SJCRH30 (cell line): Measurements from ENCODE around the gene KDM6A. TPM values are rescaled to one million over a fixed set of nuclear protein-coding genes. Genes with fewer than 3 reads are reported as not detected.
A peak's percentile ranks its signal among the peaks of the same experiment; 100 is the strongest.
"Not testable (repeated sequence)": the region's sequence is repeated elsewhere in the genome, so short reads cannot be mapped to it uniquely, and the experiment has no call there.

Experiments
- DNase-seq, 2 experiments: peaks; one replicate each; pipeline ENCODE4 v3.0.0-alpha.2; 2015 to 2020
- H3K27ac ChIP-seq: fragments of 250-450 bp; sonication (Bioruptor Pico); 2 replicates; pipeline ENCODE4 v1.5.1; 2020; ENCODE audit warnings: mild to moderate bottlenecking, moderate library complexity
- H3K27me3 ChIP-seq: fragments of 250-450 bp; sonication (Bioruptor Pico); 2 replicates; pipeline ENCODE4 v1.5.1; 2020; ENCODE audit warnings: mild to moderate bottlenecking, moderate library complexity
- H3K36me3 ChIP-seq: fragments of 250-450 bp; sonication (Bioruptor Pico); 2 replicates; pipeline ENCODE4 v1.5.1; 2020; ENCODE audit warnings: mild to moderate bottlenecking, moderate library complexity
- H3K4me1 ChIP-seq: fragments of 250-450 bp; sonication (Bioruptor Pico); 2 replicates; pipeline ENCODE4 v1.5.1; 2020; ENCODE audit warnings: mild to moderate bottlenecking, moderate library complexity
- H3K4me3 ChIP-seq: fragments of 250-450 bp; sonication (Bioruptor Pico); 2 replicates; pipeline ENCODE4 v1.5.1; 2020; ENCODE audit warnings: mild to moderate bottlenecking, moderate library complexity
- H3K9me3 ChIP-seq: fragments of 250-450 bp; sonication (Bioruptor Pico); replicated peaks from 2 replicates; pipeline ENCODE4 v1.5.1; 2020; ENCODE audit warnings: mild to moderate bottlenecking, moderate library complexity
- total RNA-seq: library from RNA; depleted of rRNA; stranded (reverse); fragments of >200 nt; shearing (Covaris generic); gene quantifications from 2 replicates; pipeline ENCODE4 v1.2.3, GENCODE V29; 2014

Gene KDM6A
- total RNA-seq, 1 experiment from 2014 or later: 21.5 TPM

DNA sequence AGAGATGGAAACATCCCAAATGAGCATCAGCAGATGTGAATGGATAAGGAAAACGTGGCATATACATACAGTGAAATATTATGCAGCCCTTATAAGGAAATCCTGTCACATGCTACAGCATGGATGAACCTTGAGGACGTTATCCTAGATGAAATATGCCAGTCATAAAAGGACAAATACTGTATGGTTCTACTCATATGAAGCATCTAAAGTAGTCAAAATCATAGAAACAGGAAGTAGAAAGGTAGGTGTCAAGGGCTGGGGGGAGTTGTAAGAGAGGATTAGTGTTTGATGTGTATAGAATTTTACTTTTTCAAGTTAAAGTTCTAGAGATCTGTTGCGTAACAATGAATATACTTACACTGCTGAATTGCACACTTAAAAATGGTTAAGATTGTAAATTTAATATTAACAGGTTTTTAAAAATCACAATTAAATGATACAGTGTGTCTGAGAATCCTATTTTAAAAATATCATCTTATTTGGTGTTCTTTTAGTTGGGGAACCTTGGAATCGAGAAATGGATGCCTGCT lies 58.5 kb downstream of the KDM6A start:
- H3K4me1 ChIP-seq: no peaks in the 10 kb centered on the region
- no peaks in the 10 kb centered on the region for H3K27me3 ChIP-seq
- H3K36me3 ChIP-seq: no peaks in the 10 kb centered on the region
- no peak for DNase-seq
- H3K9me3 ChIP-seq: no peaks in the 10 kb centered on the region
- H3K27ac ChIP-seq: no peak overlapping the region
- no peak overlapping the region for H3K4me3 ChIP-seq

DNA sequence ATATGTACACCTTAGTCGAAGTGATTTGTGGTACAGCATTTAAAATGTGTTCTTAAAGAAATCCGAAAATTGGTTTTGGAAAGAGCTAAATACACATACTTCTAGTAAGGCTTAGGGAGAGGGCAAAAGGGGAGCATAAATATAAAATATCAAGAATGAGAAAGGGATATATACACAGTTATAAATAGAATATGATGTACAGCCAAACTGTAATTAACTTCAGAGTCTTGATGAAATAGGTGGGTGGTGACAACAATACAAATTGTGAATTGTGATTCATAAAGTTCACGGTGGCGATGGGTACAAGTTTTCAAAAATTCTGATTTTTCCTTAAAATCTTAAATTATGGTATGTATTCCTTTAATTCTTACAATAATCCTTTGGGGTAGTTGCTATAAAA lies 62.2 kb downstream of the KDM6A start:
- H3K36me3 ChIP-seq: no peaks in the 10 kb centered on the region
- H3K27me3 ChIP-seq: no peaks in the 10 kb centered on the region
- no peak overlapping the region for H3K4me3 ChIP-seq
- no peaks in the 10 kb centered on the region for H3K9me3 ChIP-seq
- DNase-seq: no peak
- H3K27ac ChIP-seq: no peak overlapping the region
- no peaks in the 10 kb centered on the region for H3K4me1 ChIP-seq

DNA sequence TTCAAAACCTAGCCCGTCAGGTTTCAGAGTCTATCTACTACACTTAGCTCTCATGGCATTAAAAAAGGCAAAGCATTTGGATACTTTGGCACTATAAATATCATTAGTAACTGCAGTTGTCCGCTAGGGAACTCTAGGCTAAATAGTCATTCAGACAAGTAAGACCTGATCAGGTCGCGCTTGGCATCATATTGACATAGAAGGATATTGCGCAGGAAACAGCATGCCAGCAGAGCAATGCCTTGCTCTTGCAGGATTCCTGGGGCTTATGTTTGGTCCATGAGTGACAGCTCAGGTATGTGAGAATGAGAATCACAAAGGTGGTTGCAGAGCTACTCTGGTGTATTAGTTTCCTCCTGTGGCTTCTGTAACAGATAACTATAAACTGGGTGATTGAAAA lies 62.7 kb downstream of the KDM6A start:
- no peaks in the 10 kb centered on the region for H3K27me3 ChIP-seq
- H3K36me3 ChIP-seq: no peaks in the 10 kb centered on the region
- DNase-seq: no peak
- H3K9me3 ChIP-seq: no peaks in the 10 kb centered on the region
- no peaks in the 10 kb centered on the region for H3K4me1 ChIP-seq
- H3K27ac ChIP-seq: no peak overlapping the region
- H3K4me3 ChIP-seq: no peak overlapping the region

DNA sequence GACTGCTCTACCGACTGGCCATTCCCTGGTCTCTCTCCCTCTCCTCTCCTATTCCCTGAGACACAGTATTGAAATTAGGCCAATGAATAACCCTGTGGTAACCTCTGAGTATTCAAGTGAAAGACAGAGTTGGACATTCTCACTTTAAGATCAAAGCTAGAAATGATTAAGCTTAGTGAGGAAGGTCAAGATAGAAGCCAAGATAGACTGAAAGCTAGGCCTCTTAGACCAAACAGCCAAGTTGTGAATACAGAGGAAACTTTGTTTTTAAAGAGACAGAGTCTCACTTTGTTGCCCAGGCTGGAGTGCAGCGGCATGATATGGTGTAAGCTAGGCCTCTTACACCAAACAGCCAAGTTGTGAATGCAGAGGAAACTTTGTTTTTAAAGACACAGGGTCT lies 64.6 kb downstream of the KDM6A start:
- Histone ChIP-seq H3K4me1 (no peaks in the 10 kb centered on the region), H3K4me3 (no peak overlapping the region), H3K27ac (no peak overlapping the region), H3K9me3 (no peaks in the 10 kb centered on the region), H3K36me3 (no peaks in the 10 kb centered on the region), H3K27me3 (no peaks in the 10 kb centered on the region)
- DNase-seq: no peak

DNA sequence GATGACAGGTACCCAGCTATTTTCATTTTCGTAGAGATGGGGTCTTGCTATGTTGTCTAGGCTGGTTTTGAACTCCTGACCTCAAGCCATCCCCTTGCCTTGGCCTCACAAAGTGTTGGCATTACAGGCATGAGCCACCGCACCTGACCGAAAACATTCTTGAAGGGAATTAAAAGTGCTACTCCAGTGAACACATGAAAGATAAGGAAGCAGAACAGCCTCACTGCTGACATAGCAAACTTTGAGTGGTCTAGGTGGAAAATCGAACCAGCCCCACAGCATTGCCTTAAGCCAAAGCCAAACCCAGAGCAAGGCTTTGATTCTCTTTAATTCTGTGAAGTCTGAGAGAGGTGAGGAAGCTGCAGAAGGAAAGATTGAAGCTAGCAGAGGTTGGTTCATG lies 65.1 kb downstream of the KDM6A start:
- no peak overlapping the region for H3K4me3 ChIP-seq
- no peak overlapping the region for H3K27ac ChIP-seq
- no peak for DNase-seq
- H3K9me3 ChIP-seq: no peaks in the 10 kb centered on the region
- no peaks in the 10 kb centered on the region for H3K36me3 ChIP-seq
- no peaks in the 10 kb centered on the region for H3K4me1 ChIP-seq
- H3K27me3 ChIP-seq: no peaks in the 10 kb centered on the region

DNA sequence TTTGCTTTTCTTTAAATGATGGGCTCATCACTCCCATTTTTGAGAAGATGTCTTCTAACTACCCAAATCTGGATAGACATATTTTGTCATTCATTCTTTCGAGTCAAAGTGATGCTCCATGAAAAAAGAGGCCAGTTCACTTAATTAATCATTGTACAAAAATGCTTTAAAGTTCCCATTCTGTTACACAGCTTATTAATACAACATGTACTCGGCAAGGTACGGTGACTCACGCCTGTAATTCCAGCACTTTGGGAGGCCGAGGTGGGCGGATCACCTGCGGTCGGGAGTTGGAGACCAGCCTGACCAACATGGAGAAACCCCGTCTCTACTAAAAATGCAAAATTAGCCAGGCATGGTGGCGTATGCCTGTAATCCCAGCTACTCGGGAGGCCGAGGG lies 67.6 kb downstream of the KDM6A start:
- not testable (repeated sequence) for H3K9me3 ChIP-seq, DNase-seq, H3K36me3 ChIP-seq, H3K4me3 ChIP-seq, H3K4me1 ChIP-seq, H3K27me3 ChIP-seq, H3K27ac ChIP-seq

DNA sequence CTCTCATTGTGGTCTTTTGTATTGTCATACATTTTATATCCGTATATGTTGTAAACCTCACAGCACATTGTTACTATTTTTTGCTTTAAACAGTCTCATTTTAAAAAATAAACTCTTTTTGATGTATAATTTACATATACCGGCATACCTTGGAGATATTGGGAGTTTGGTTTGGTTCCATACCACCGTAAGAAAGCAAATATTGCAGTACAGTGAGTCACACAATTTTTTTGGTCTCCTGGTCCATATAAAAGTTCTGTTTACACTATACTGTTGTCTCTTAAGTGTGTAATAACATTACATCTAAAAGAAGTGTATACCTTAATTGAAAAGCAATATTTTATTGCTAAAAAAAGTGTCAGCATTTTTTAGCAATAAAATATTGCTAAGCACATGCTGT lies 70.0 kb downstream of the KDM6A start:
- H3K9me3 ChIP-seq: no peaks in the 10 kb centered on the region
- H3K27me3 ChIP-seq: no peaks in the 10 kb centered on the region
- no peaks in the 10 kb centered on the region for H3K36me3 ChIP-seq
- H3K4me3 ChIP-seq: no peak overlapping the region
- no peak for DNase-seq
- H3K27ac ChIP-seq: no peak overlapping the region
- no peaks in the 10 kb centered on the region for H3K4me1 ChIP-seq

DNA sequence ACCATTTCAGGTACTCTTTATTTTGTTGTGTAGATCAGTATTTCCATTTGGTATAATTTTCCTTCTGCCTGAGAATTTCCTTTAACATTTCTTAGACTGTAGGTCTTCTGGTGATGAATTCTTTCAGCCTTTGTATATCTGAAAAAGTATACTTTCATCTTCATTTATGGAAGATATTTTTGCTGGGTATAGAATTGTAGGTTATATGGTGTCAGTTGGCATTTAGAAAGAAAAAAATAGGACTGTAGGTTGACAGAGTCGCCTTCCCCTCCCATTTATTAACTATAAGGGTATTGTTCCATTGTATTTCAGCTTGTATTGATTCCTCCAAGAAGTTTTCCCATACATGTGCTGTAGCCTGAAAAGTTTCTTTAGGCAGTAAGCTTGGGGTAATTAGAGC lies 71.9 kb downstream of the KDM6A start:
- DNase-seq: no peak
- no peaks in the 10 kb centered on the region for H3K4me1 ChIP-seq
- no peaks in the 10 kb centered on the region for H3K9me3 ChIP-seq
- H3K4me3 ChIP-seq: no peak overlapping the region
- H3K27me3 ChIP-seq: no peaks in the 10 kb centered on the region
- H3K27ac ChIP-seq: no peak overlapping the region
- no peaks in the 10 kb centered on the region for H3K36me3 ChIP-seq

DNA sequence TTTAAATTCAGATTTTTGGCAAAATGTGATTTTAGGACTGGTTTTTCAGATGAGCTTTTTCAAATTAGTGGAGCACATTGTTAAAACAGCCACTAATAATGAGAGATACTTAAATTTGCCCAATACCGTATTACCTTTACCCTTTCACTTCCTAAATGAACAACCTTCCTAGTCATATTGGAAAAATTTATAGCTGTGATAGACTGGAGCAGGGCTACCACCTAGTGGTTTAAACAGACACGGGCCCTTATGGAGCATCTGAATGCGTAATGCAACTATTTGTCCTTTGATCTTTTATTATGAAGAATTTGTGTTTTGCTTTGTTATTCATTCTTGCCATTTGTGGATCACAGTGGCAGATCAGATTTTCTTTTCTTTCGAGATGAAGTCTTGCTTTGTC lies 72.7 kb downstream of the KDM6A start:
- H3K27me3 ChIP-seq: no peaks in the 10 kb centered on the region
- no peak overlapping the region for H3K27ac ChIP-seq
- H3K9me3 ChIP-seq: no peaks in the 10 kb centered on the region
- no peaks in the 10 kb centered on the region for H3K36me3 ChIP-seq
- DNase-seq: no peak
- H3K4me3 ChIP-seq: no peak overlapping the region
- no peaks in the 10 kb centered on the region for H3K4me1 ChIP-seq

DNA sequence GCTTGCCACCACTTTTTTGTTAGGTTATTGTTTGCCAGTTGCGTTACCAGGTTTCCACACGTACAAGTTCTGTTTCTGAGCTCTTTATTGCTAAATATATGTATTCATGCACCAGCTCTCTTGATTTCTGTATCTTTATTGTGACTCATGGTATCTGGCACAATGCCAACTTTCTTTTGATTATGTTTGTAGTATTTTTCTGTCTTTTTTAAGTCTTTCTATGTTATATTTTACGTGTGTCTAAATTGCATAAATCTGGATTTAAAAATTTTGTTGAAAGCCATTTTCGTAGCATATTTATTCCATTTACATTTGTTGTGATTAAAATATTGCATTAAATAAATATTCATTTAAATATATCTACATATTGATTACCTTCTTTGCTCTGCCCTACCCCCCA lies 73.8 kb downstream of the KDM6A start:
- Histone ChIP-seq H3K27me3 (no peaks in the 10 kb centered on the region), H3K36me3 (no peaks in the 10 kb centered on the region), H3K4me1 (no peaks in the 10 kb centered on the region), H3K9me3 (no peaks in the 10 kb centered on the region), H3K4me3 (no peak overlapping the region), H3K27ac (no peak overlapping the region)
- DNase-seq: peak in 1 of 2 experiments; percentile 1

DNA sequence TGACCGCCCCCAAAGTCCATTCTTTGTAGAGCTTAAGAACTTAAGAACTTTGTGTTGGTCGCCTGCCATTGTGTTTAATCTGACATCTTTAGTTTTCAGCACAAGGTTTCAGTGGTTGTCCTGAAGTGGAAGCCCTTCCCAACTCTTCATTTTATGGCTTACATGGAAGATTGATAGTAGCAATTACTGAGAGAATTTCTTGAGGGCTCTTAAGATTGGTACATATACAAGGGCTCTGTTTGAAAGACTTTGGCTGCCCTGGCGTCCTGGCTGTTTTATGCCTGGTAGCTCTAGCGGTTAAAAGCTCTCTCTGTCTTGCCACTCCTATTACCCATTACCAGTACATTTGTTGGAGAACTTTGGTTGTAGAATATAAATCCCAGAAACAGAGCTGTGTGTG lies 75.0 kb downstream of the KDM6A start:
- no peak for DNase-seq
- Histone ChIP-seq H3K4me1 (no peaks in the 10 kb centered on the region), H3K9me3 (no peaks in the 10 kb centered on the region), H3K27ac (no peak overlapping the region), H3K27me3 (no peaks in the 10 kb centered on the region), H3K36me3 (no peaks in the 10 kb centered on the region), H3K4me3 (no peak overlapping the region)

DNA sequence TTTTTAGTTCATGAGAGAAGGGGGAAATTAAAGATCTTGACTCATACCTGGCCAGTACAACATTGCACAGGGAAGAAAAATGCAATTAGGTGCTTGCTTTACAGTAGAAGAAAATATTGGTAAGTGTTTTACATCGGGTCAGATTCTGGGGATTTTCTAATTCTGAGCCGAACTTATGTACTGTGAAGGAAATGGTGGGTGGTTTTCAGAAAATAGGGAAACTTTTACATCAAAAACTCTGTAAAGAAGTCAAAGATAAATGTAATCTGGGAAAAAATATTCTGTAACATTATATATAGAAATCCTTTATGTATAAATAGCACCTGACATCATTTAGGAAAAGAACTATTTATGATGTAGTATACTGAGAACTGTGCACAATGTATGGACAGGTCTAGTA lies 75.4 kb downstream of the KDM6A start:
- H3K27ac ChIP-seq: no peak overlapping the region
- DNase-seq: no peak
- H3K4me1 ChIP-seq: no peaks in the 10 kb centered on the region
- H3K27me3 ChIP-seq: no peaks in the 10 kb centered on the region
- no peak overlapping the region for H3K4me3 ChIP-seq
- H3K9me3 ChIP-seq: no peaks in the 10 kb centered on the region
- H3K36me3 ChIP-seq: no peaks in the 10 kb centered on the region

DNA sequence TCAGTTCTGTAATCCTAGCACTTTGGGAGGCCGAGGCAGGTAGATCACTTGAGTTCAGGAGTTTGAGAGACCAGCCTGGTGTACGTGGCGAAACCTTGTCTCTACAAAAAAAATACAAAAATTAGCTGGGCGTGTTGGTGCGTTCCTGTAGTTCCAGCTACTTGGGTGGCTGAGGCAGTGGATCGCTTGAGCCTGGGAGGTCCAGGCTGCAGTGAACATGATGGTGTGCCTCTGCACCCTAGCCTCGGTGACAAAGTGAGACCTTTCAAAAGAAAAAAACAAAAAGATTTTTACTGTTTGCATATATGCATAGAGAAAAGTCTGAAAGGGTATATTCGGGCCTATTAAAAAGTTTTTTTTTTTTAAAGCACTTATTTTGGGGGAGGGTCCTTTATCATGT lies 76.1 kb downstream of the KDM6A start:
- Histone ChIP-seq H3K27ac (no peak overlapping the region), H3K27me3 (no peaks in the 10 kb centered on the region), H3K4me1 (no peaks in the 10 kb centered on the region), H3K4me3 (no peak overlapping the region), H3K9me3 (no peaks in the 10 kb centered on the region), H3K36me3 (no peaks in the 10 kb centered on the region)
- no peak for DNase-seq

DNA sequence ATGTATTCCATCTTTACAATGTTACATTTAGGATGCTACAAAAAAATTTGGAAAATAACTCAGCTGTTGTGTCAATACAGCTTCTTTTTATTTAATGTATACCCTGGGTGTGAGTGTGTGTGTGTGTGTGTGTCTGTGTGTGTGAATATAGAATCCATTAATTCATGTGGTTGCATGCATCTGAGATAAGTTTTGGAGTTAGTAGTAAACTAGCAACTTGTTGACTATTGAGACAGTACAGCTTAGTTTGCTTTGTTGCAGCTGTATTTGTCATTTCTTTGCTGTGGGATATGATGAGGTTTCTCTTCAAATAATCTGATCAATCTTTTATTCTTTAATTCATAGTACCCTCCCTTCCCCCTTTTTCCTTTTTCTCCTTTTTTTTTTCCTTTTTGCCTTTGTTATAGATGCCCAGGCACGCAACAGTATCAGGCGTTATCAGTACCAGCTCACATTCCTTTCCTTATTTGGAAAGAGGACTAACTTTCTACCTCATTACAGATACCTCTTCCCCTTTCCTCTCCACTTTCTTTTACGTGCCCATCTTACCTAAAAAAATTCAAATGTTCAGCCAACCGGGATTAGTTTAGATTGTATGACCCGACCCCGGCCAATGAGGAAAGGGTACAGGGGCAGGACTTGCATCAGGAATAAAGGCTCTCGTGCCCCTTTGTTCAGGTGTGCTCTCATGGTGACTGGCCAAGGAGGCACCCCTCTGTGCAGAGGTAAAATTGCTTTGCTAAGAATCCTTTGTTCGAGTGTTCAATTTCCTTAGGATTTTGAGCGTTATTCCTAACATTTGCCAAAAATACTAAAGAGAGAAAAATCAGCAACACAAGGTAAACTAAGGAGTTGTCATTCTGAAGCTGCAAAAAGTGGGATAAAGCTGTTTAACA lies 77.7 kb downstream of the KDM6A start:
- H3K27ac ChIP-seq, H3K36me3 ChIP-seq, DNase-seq: not testable (repeated sequence)

DNA sequence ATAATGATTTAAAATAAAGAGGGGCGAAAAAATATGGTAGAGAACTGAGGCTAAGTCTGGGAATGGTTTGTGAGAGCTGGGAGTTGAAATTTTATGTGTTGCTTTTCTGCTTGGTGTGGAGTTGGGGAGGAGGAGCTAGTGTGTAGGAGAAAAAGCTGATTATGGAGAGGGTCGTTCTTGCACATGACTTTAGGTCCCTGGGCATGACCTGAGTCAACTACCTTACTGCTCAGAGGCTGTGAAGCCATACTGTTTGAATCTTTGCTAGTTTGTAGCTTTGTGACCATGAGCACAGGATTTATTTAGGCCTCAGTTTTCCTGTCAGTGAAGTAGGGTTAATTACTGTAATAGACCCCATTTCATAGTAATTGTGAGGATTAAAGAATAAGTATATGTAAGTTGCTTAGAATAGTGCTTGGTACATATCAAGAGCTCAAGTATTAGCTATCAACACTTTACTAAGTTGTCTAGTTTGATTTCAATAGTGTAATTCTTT lies 78.6 kb downstream of the KDM6A start:
- H3K4me1 ChIP-seq: no peaks in the 10 kb centered on the region
- H3K27ac ChIP-seq: no peak overlapping the region
- no peak for DNase-seq
- H3K4me3 ChIP-seq: no peak overlapping the region
- H3K36me3 ChIP-seq: no peaks in the 10 kb centered on the region
- H3K27me3 ChIP-seq: no peaks in the 10 kb centered on the region
- no peaks in the 10 kb centered on the region for H3K9me3 ChIP-seq

More for the DNA sequence above, 77.7 kb downstream of the KDM6A start:
- H3K27me3 ChIP-seq, H3K4me3 ChIP-seq, H3K4me1 ChIP-seq, H3K9me3 ChIP-seq: not testable (repeated sequence)
